Amniotic epithelial cell (primary cell): Measurements from ENCODE around the gene NKG7.
A peak's percentile ranks its signal among the peaks of the same experiment; 100 is the strongest.
"Not testable (repeated sequence)": the region's sequence is repeated elsewhere in the genome, so short reads cannot be mapped to it uniquely, and the experiment has no call there.

Experiments used
- DNase-seq: peaks from one replicate; pipeline ENCODE4 v3.0.0-alpha.2; 2010; ENCODE audit warnings: low read depth

NKG7 gene

GRCh38 chr19:51372649-51373504 lies at the start of gene NKG7:
Gene NKG7 (minus strand): TSS chr19:51372654. CDS start chr19:51372535, 119 bp downstream.
- DNase-seq: no peak

- DNase-seq: peak; percentile 48
Measured at GRCh38 chr19:51422053-51422448, 49.6 kb upstream of the NKG7 start.

- DNase-seq: no peak
Measured at GRCh38 chr19:51421229-51422052, 49.0 kb upstream of the NKG7 start.

- not testable (repeated sequence) for DNase-seq
Measured at GRCh38 chr19:51420511-51420910, 48.1 kb upstream of the NKG7 start.

- no peak for DNase-seq
Measured at GRCh38 chr19:51418707-51419106, 46.3 kb upstream of the NKG7 start.

- no peak for DNase-seq
Measured at GRCh38 chr19:51417810-51418157, 45.3 kb upstream of the NKG7 start.

- no peak for DNase-seq
Measured at GRCh38 chr19:51417107-51417809, 44.8 kb upstream of the NKG7 start, which contains the start of gene SIGLEC10. Gene SIGLEC10 (minus strand): TSS chr19:51417642. CDS start chr19:51417581, 61 bp downstream.

- DNase-seq: not testable (repeated sequence)
Measured at GRCh38 chr19:51416422-51416821, 44.0 kb upstream of the NKG7 start.

GRCh38 chr19:51415187-51415586 lies 42.7 kb upstream of the NKG7 start:
- no peak for DNase-seq

GRCh38 chr19:51410950-51411748 lies 38.7 kb upstream of the NKG7 start:
- no peak for DNase-seq

GRCh38 chr19:51407511-51408131 lies 35.2 kb upstream of the NKG7 start:
- DNase-seq: peak; percentile 15

GRCh38 chr19:51402117-51402516 lies 29.7 kb upstream of the NKG7 start:
- no peak for DNase-seq

GRCh38 chr19:51399936-51400335 lies 27.5 kb upstream of the NKG7 start:
- DNase-seq: not testable (repeated sequence)

- no peak for DNase-seq
Measured at GRCh38 chr19:51399231-51399630, 26.8 kb upstream of the NKG7 start.

- DNase-seq: peak; percentile 22
Measured at GRCh38 chr19:51398096-51398704, 25.7 kb upstream of the NKG7 start.

- not testable (repeated sequence) for DNase-seq
Measured at GRCh38 chr19:51397453-51397852, 25.0 kb upstream of the NKG7 start.

- no peak for DNase-seq
Measured at GRCh38 chr19:51396175-51396574, 23.7 kb upstream of the NKG7 start.

- peak; percentile 99 for DNase-seq
Measured at GRCh38 chr19:51394050-51394836, 21.8 kb upstream of the NKG7 start.

- DNase-seq: no peak
Measured at GRCh38 chr19:51392701-51393100, 20.2 kb upstream of the NKG7 start.
